22Rv1 (cell line): ENCODE data around the gene CTBP2.

Source experiments
- H3K27ac ChIP-seq: fragments of 450-650 bp; 2 replicates; pipeline ENCODE4 v1.5.1; 2017
- CTCF ChIP-seq: fragments of 450-650 bp; IDR thresholded peaks from 2 replicates; pipeline ENCODE4 v1.5.1; 2017; ENCODE audit warnings: mild to moderate bottlenecking
- ZFX ChIP-seq: fragments of 450-650 bp; IDR thresholded peaks from 2 replicates; pipeline ENCODE4 v1.6.1; 2017; ENCODE audit warnings: antibody characterized with exemption, borderline replicate concordance

The CTBP2 gene

GRCh38 chr10:124956764-124957163 lies 203.6 kb downstream of the CTBP2 start:
- H3K27ac ChIP-seq: no peak overlapping the region
- no peak for TF ChIP-seq ZFX
- TF ChIP-seq CTCF: no peak

GRCh38 chr10:124955868-124956267 lies 204.5 kb downstream of the CTBP2 start:
- no peak overlapping the region for H3K27ac ChIP-seq
- TF ChIP-seq CTCF (no peak), ZFX (no peak)

- no peak for TF ChIP-seq CTCF
- TF ChIP-seq ZFX: no peak
- H3K27ac ChIP-seq: no peak overlapping the region
Observed at GRCh38 chr10:124955243-124955642, 205.1 kb downstream of the CTBP2 start.

- TF ChIP-seq CTCF: no peak
- TF ChIP-seq ZFX: no peak
- no peak overlapping the region for H3K27ac ChIP-seq
Observed at GRCh38 chr10:124953421-124953820, 206.9 kb downstream of the CTBP2 start.

GRCh38 chr10:124952123-124952522 lies 208.2 kb downstream of the CTBP2 start:
- TF ChIP-seq CTCF: no peak
- no peak for TF ChIP-seq ZFX
- H3K27ac ChIP-seq: no peak overlapping the region

GRCh38 chr10:124949543-124949942 lies 210.8 kb downstream of the CTBP2 start:
- TF ChIP-seq ZFX (no peak), CTCF (no peak)

GRCh38 chr10:124946945-124947344 lies 213.4 kb downstream of the CTBP2 start:
- H3K27ac ChIP-seq: no peak overlapping the region
- TF ChIP-seq ZFX (no peak), CTCF (no peak)

More at GRCh38 chr10:124949543-124949942, 210.8 kb downstream of the CTBP2 start:
- no peak overlapping the region for H3K27ac ChIP-seq
